HEK293 (cell line): ENCODE data around the gene FBXO42.

Source experiments
- PRDM4 ChIP-seq: fragments of 450-650 bp; formaldehyde crosslinking; IDR thresholded peaks from 2 replicates; pipeline ENCODE4 v1.5.1; 2017; ENCODE audit warnings: missing biosample characterization, missing genetic modification characterization
- SETDB1 ChIP-seq: IDR thresholded peaks from one replicate; pipeline ENCODE4 v1.6.1; 2017; ENCODE audit warnings: mild to moderate bottlenecking, low read length, moderate library complexity, mixed read lengths; ENCODE audit not compliant: insufficient read length
- SP2 ChIP-seq: fragments of 450-650 bp; formaldehyde crosslinking; IDR thresholded peaks from 2 replicates; pipeline ENCODE4 v1.5.1; 2016; ENCODE audit warnings: missing biosample characterization, missing genetic modification characterization
- WT1 ChIP-seq: fragments of 450-650 bp; formaldehyde crosslinking; IDR thresholded peaks from 2 replicates; pipeline ENCODE4 v1.5.1; 2016; ENCODE audit warnings: missing biosample characterization, missing genetic modification characterization
- YY1 ChIP-seq: fragments of 450-650 bp; formaldehyde crosslinking; IDR thresholded peaks from 2 replicates; pipeline ENCODE4 v1.5.1; 2018; ENCODE audit warnings: missing biosample characterization, missing genetic modification characterization
- ZBTB20 ChIP-seq: fragments of 450-650 bp; formaldehyde crosslinking; IDR thresholded peaks from 2 replicates; pipeline ENCODE4 v1.5.1; 2016; ENCODE audit warnings: missing biosample characterization, missing genetic modification characterization
- ZFP3 ChIP-seq: fragments of 450-650 bp; formaldehyde crosslinking; IDR thresholded peaks from 2 replicates; pipeline ENCODE4 v1.5.1; 2016; ENCODE audit warnings: low read depth, missing biosample characterization, missing genetic modification characterization
- ZNF10 ChIP-seq: fragments of 450-650 bp; formaldehyde crosslinking; IDR thresholded peaks from 2 replicates; pipeline ENCODE4 v1.5.1; 2017; ENCODE audit warnings: missing biosample characterization, missing genetic modification characterization
- ZNF114 ChIP-seq: fragments of 450-650 bp; formaldehyde crosslinking; IDR thresholded peaks from 2 replicates; pipeline ENCODE4 v1.5.0; 2017; ENCODE audit warnings: missing biosample characterization, missing genetic modification characterization
- ZNF16 ChIP-seq: fragments of 450-650 bp; formaldehyde crosslinking; IDR thresholded peaks from 2 replicates; pipeline ENCODE4 v1.5.1; 2016; ENCODE audit warnings: low read depth, missing biosample characterization, missing genetic modification characterization
- ZNF174 ChIP-seq: fragments of 450-650 bp; formaldehyde crosslinking; IDR thresholded peaks from 2 replicates; pipeline ENCODE4 v1.5.0; 2017; ENCODE audit warnings: missing biosample characterization, mild to moderate bottlenecking, missing genetic modification characterization
- ZNF202 ChIP-seq: fragments of 450-650 bp; formaldehyde crosslinking; IDR thresholded peaks from 2 replicates; pipeline ENCODE4 v1.5.1; 2016; ENCODE audit warnings: missing biosample characterization, missing genetic modification characterization, borderline replicate concordance
- ZNF24 ChIP-seq: fragments of 450-650 bp; formaldehyde crosslinking; IDR thresholded peaks from 2 replicates; pipeline ENCODE4 v1.5.1; 2016; ENCODE audit warnings: missing biosample characterization, missing genetic modification characterization
- ZNF248 ChIP-seq: fragments of 450-650 bp; formaldehyde crosslinking; IDR thresholded peaks from 2 replicates; pipeline ENCODE4 v1.5.1; 2017; ENCODE audit warnings: missing biosample characterization, missing genetic modification characterization
- ZNF280C ChIP-seq: fragments of 450-650 bp; formaldehyde crosslinking; IDR thresholded peaks from 2 replicates; pipeline ENCODE4 v1.5.1; 2016; ENCODE audit warnings: missing biosample characterization, missing genetic modification characterization
- ZNF302 ChIP-seq: fragments of 450-650 bp; formaldehyde crosslinking; IDR thresholded peaks from 2 replicates; pipeline ENCODE4 v1.5.1; 2016; ENCODE audit warnings: missing biosample characterization, missing genetic modification characterization, low read depth
- ZNF311 ChIP-seq: fragments of 450-650 bp; formaldehyde crosslinking; IDR thresholded peaks from 2 replicates; pipeline ENCODE4 v1.5.1; 2017; ENCODE audit warnings: missing biosample characterization, missing genetic modification characterization, borderline replicate concordance
- ZNF324 ChIP-seq: fragments of 450-650 bp; formaldehyde crosslinking; IDR thresholded peaks from 2 replicates; pipeline ENCODE4 v1.5.1; 2016; ENCODE audit warnings: missing biosample characterization, missing genetic modification characterization
- ZNF350 ChIP-seq: fragments of 450-650 bp; formaldehyde crosslinking; IDR thresholded peaks from 2 replicates; pipeline ENCODE4 v1.5.0; 2017; ENCODE audit warnings: missing biosample characterization, mild to moderate bottlenecking, missing genetic modification characterization
- ZNF354C ChIP-seq: fragments of 450-650 bp; formaldehyde crosslinking; IDR thresholded peaks from 2 replicates; pipeline ENCODE4 v1.5.1; 2016; ENCODE audit warnings: missing biosample characterization, missing genetic modification characterization, low read depth, borderline replicate concordance
- ZNF544 ChIP-seq: fragments of 450-650 bp; formaldehyde crosslinking; IDR thresholded peaks from 2 replicates; pipeline ENCODE4 v1.5.0; 2017; ENCODE audit warnings: missing biosample characterization, missing genetic modification characterization
- ZNF548 ChIP-seq: fragments of 450-650 bp; formaldehyde crosslinking; IDR thresholded peaks from 2 replicates; pipeline ENCODE4 v1.5.1; 2016; ENCODE audit warnings: missing biosample characterization, missing genetic modification characterization
- ZNF621 ChIP-seq: fragments of 450-650 bp; formaldehyde crosslinking; IDR thresholded peaks from 2 replicates; pipeline ENCODE4 v1.5.1; 2017; ENCODE audit warnings: missing biosample characterization, missing genetic modification characterization
- ZNF677 ChIP-seq: fragments of 450-650 bp; IDR thresholded peaks from 2 replicates; pipeline ENCODE4 v1.5.0; 2018; ENCODE audit warnings: missing biosample characterization, mild to moderate bottlenecking, missing genetic modification characterization, moderate library complexity
- ZNF707 ChIP-seq: fragments of 450-650 bp; formaldehyde crosslinking; IDR thresholded peaks from 2 replicates; pipeline ENCODE4 v1.5.1; 2016; ENCODE audit warnings: missing biosample characterization, missing genetic modification characterization
- ZNF792 ChIP-seq: fragments of 450-650 bp; formaldehyde crosslinking; IDR thresholded peaks from 2 replicates; pipeline ENCODE4 v1.5.1; 2016; ENCODE audit warnings: missing biosample characterization, missing genetic modification characterization
- ZNF830 ChIP-seq: fragments of 450-650 bp; IDR thresholded peaks from 2 replicates; pipeline ENCODE4 v1.5.0; 2018; ENCODE audit warnings: missing biosample characterization, missing genetic modification characterization, low read depth, mild to moderate bottlenecking, moderate library complexity
- TF ChIP-seq, protein P1 (sequence below): fragments of 450-650 bp; formaldehyde crosslinking; conservative IDR thresholded peaks from 2 replicates; pipeline ENCODE4 v1.5.1; 2016; ENCODE audit warnings: low read depth, missing biosample characterization, missing genetic modification characterization
- TF ChIP-seq, protein P2 (sequence below): fragments of 450-650 bp; formaldehyde crosslinking; IDR thresholded peaks from 2 replicates; pipeline ENCODE4 v1.5.1; 2016; ENCODE audit warnings: missing biosample characterization, missing genetic modification characterization

The FBXO42 gene

DNA sequence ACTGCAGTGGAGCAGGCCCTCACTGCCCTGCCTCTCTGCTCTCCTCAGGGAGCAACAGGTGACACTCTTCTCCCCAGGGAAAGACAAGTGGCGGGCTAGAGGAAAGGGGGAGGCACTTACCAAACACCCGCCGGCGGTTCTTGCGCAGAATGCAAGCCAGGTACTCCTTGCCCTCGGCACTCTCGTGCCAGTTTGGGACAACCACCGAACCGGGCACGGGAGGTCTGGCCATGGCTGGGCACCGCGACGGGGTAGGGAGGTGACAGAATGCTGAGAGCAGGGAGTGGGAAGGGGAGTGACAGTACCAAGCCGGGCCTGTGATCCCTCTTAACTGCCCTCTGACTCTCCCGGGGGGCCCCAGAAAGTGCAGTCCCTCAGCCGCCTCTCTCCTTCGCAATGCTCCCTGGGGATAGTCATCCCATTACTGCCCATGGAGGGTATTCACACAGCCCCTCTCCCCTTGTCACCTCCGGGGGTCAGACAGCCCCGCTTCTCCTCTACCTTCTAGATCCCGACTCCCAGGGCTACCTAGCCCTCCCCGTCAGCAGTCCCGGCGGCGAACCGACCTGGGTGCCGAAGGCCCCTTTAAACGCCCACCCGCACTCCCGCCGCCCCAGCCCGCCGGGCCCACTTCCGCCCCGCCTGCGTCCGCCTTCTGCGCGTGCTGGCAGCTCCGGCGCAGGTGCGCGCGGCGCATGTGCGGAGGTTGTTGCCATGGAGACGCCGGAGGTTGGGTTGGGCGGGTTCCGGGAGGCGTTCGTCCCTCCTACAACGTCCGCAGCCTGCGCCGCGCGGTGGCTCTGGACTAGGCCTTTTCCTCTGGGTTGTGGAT is 115.6 kb downstream of the FBXO42 start, which contains the start of gene CPLANE2 (continued):
- TF ChIP-seq, protein P1, sequence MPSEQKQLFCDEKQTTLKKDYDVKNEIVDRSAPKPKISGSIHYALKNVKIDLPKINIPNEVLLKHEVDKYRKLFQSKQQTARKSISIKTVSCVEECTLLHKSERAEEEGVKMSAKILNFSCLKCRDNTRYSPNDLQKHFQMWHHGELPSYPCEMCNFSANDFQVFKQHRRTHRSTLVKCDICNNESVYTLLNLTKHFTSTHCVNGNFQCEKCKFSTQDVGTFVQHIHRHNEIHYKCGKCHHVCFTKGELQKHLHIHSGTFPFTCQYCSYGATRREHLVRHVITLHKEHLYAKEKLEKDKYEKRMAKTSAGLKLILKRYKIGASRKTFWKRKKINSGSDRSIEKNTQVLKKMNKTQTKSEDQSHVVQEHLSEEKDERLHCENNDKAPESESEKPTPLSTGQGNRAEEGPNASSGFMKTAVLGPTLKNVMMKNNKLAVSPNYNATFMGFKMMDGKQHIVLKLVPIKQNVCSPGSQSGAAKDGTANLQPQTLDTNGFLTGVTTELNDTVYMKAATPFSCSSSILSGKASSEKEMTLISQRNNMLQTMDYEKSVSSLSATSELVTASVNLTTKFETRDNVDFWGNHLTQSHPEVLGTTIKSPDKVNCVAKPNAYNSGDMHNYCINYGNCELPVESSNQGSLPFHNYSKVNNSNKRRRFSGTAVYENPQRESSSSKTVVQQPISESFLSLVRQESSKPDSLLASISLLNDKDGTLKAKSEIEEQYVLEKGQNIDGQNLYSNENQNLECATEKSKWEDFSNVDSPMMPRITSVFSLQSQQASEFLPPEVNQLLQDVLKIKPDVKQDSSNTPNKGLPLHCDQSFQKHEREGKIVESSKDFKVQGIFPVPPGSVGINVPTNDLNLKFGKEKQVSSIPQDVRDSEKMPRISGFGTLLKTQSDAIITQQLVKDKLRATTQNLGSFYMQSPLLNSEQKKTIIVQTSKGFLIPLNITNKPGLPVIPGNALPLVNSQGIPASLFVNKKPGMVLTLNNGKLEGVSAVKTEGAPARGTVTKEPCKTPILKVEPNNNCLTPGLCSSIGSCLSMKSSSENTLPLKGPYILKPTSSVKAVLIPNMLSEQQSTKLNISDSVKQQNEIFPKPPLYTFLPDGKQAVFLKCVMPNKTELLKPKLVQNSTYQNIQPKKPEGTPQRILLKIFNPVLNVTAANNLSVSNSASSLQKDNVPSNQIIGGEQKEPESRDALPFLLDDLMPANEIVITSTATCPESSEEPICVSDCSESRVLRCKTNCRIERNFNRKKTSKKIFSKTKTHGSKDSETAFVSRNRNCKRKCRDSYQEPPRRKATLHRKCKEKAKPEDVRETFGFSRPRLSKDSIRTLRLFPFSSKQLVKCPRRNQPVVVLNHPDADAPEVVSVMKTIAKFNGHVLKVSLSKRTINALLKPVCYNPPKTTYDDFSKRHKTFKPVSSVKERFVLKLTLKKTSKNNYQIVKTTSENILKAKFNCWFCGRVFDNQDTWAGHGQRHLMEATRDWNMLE: no peak
- TF ChIP-seq ZNF174 (no peak), ZNF311 (no peak), PRDM4 (tag by site-specific recombination) (no peak), ZNF302 (tag by site-specific recombination) (no peak), ZNF544 (tag by site-specific recombination) (no peak), ZNF548 (no peak), SETDB1 (no peak), ZNF792 (tag by site-specific recombination) (0 out of 2 replicates have a peak, but pooled peaks have one; percentile 45), ZNF707 (no peak), ZNF248 (tag by site-specific recombination) (no peak), ZNF324 (tag by site-specific recombination) (no peak; the same call in 1 of the 2 replicates), ZNF24 (no peak), ZNF621 (tag by site-specific recombination) (no peak), WT1 (tag by site-specific recombination) (peak; percentile 78), ZNF280C (tag by site-specific recombination) (no peak), YY1 (tag by site-specific recombination) (0 out of 2 replicates have a peak, but pooled peaks have one; percentile 32), SP2 (tag by site-specific recombination) (peak; percentile 76), ZNF830 (no peak), ZNF10 (tag by site-specific recombination) (no peak), ZNF350 (tag by site-specific recombination) (no peak), ZBTB20 (peak; percentile 66; the same call in 1 of the 2 replicates), ZNF114 (no peak), ZNF202 (no peak), ZNF677 (tag by site-specific recombination) (no peak), ZFP3 (tag by site-specific recombination) (no peak), ZNF354C (no peak), ZNF16 (tag by site-specific recombination) (no peak)
- TF ChIP-seq, protein P2, sequence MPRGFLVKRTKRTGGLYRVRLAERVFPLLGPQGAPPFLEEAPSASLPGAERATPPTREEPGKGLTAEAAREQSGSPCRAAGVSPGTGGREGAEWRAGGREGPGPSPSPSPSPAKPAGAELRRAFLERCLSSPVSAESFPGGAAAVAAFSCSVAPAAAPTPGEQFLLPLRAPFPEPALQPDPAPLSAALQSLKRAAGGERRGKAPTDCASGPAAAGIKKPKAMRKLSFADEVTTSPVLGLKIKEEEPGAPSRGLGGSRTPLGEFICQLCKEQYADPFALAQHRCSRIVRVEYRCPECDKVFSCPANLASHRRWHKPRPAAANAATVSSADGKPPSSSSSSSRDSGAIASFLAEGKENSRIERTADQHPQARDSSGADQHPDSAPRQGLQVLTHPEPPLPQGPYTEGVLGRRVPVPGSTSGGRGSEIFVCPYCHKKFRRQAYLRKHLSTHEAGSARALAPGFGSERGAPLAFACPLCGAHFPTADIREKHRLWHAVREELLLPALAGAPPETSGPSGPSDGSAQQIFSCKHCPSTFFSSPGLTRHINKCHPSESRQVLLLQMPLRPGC (tag by site-specific recombination): peak; percentile 82; the same call in 1 of the 2 replicates
